LNCAP (cell line): ENCODE data around the gene CGB3.
"Not testable (repeated sequence)": the region's sequence is repeated elsewhere in the genome, so short reads cannot be mapped to it uniquely, and the experiment has no call there.

ENCODE experiments used
- TF ChIP-seq, protein P1 (sequence below): fragments of 450-650 bp; IDR thresholded peaks from 2 replicates; pipeline ENCODE4 v1.5.1; 2017; ENCODE audit warnings: mild to moderate bottlenecking

CGB3 gene

DNA sequence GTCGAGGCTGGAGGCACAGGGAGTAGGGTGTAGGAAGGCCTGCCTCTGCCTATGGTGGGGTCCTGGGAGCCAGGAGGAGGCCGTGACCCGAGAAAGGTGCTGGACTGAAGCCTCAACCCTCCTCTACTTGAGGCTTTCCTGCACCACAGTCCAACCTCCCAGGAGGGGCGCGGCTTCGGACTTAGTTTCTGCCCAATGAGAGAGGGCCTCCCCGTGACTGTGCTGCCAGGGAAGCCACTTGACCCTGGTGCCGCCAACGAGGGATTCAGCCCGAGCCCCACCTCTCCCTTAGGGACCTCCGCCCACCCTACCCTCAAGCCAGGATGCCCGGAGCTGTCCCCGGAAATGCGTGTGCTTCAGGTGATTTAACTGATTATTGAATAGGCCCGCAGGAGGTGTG lies at the start of gene CGB3:
Gene CGB3, minus strand, starts transcription at position 101 of the 400 bp plus-strand sequence. CDS start 362 bp downstream, outside the sequence.
- TF ChIP-seq, protein P1, sequence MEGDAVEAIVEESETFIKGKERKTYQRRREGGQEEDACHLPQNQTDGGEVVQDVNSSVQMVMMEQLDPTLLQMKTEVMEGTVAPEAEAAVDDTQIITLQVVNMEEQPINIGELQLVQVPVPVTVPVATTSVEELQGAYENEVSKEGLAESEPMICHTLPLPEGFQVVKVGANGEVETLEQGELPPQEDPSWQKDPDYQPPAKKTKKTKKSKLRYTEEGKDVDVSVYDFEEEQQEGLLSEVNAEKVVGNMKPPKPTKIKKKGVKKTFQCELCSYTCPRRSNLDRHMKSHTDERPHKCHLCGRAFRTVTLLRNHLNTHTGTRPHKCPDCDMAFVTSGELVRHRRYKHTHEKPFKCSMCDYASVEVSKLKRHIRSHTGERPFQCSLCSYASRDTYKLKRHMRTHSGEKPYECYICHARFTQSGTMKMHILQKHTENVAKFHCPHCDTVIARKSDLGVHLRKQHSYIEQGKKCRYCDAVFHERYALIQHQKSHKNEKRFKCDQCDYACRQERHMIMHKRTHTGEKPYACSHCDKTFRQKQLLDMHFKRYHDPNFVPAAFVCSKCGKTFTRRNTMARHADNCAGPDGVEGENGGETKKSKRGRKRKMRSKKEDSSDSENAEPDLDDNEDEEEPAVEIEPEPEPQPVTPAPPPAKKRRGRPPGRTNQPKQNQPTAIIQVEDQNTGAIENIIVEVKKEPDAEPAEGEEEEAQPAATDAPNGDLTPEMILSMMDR, result not testable (repeated sequence)

DNA sequence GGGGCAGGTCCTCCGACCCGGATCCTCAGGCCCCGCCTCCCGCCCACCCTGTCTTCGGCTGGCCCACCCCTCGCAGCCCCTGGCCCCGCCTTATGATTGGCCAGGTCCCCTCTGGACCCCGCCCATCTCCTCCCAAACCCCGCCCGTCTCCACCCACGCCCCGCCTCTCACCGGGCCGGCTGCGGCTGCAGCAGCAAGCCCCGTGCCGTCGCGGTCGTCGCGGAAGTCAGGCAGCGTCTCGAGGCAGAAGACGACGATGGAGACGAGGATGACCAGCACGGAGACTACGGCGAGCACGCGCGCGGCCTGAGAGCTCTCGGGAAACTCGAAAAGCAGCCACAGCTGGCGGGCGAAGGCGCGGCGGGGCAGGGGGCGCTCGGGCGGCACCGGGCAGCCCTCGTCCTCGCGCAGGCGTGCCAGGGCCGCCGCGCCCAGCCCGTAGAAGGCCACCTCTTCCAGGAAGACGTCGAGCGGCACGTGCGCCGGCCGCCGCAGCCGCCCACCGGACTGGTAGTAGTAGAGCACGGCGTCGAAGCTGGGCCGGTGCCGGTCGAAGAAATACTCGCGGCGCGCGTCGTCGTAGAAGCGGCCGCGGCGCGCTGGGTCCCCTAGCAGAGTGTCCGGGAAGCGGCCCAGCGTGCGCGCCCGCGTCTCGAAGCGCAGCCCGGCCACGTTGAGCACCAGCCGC lies 47.9 kb upstream of the CGB3 start:
- TF ChIP-seq, protein P1, result no peak

DNA sequence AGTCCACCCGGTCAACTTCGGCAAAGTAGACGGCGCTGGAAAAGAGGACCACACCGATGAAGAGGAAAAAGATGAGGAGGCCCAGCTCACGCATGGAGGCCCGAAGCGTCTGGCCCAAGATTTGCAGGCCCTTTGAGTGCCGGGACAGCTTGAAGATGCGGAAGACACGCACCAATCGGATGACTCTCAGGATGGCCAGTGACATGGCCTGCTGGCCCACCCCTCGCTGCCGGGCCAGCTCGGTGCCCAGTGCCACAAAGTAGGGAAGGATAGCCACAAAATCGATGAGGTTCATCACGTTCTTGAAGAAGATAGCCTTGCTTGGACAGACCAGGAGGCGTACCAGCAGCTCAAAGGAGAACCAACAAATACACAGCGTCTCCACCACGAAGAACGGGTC lies 46.3 kb upstream of the CGB3 start:
- TF ChIP-seq, protein P1, result no peak

DNA sequence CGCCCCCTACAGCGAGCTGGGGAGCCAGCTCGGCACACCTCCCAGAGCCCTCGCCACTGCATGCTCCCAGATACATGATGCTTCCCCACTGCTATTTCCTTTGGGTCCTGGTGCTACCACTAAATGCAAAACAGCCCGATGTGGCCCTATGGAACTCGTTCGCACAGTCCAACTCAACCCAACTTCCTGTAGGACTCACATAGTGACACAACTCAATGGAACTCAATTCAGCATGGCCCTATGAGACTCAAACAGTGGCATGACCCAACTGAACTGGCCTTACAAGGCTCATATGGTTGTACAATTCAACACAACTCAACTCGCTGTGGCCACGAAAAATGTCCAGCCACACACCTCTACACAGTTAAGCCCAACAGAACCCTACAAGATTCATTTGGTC lies 44.9 kb upstream of the CGB3 start:
- TF ChIP-seq, protein P1, result no peak

DNA sequence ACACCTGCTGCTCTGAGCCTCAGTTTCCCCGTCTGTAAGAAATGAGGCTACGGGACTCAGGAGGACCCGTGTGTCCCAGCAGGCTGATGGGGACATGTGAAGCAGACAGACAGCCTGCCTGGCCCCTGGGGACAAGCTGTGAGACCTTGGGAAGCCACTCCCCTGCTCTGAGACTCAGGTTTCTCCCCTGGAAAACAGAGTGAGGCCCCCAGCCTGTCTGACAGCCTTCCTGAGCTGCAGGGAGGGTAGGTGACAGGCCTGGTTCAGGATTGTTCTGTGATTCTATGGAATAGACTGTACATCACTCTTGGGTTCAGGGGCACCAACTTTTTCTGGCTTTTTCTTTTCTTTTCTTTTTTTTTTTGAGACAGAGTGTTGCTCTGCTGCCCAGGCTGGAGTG lies 43.4 kb upstream of the CGB3 start:
- TF ChIP-seq, protein P1, result no peak

DNA sequence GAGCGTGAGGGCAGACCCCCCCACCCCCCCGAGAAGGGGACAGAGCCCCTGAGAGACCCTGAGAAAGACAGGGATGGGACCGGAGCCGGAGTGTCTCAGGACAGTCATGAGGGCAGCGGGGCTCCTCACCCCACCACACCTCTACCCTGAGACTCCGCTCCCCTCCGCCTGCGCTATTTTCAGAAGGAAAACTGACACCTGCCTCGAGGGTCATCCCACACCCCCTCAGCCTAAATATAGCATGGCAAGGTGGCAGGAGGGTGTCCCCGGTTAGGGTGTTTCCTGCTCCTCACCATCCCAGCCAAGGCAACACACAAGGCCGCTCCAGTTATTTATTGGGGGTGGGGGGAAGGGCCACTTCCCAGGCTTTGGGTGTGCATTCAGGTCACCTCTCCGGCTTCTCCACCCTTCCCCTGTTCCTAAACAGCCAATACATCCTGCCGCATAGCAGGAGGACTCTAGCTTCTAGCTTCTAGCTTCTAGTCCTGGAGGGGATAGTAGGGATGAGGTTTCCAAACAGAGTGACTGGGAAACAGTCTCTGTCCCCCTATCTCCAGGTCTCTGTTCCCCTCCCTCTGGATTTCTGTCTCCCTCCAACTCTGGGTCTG lies 41.9 kb upstream of the CGB3 start:
- TF ChIP-seq, protein P1, result no peak

DNA sequence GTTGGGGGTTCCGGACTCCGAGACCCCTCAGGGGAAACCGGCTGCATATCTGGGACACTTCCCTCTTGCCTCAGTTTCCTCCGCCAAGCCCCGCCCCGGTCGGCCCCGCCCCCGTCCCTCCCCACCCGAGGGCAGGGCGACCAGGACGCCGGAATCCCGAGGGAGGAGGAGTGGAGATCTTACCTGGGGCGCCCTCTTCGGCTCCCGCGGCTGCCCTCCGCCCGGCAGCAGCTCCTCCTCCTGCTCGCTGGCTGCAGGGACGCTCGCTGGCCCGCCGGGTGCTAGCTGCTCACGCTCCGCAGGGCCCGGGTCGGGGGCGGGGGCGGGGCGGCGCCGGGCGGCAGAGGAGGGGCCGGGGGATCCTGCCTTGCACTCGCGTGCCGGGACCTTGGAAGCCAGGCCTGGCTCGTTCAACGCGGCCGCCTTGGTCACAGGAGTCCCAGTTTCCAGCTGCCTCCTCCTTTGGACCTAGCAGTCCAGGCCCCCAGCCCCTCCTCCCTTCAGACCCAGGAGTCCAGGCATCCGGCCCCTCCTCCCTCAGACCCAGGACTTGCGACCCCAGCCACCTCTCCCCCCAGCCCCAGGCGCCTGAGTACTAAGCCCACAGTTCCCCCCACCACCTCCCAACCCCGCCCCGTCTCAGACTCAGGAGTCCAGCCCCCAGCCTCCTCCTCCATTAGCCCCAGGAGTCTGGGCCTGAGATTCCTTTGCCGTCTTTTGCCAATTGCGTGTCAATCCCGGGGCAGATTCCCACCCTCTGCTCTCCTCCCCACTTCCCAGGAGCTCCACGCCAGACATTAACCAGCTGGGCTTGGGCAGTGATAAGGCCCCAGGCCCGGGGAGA lies 40.9 kb upstream of the CGB3 start, which contains the start of gene NTF4:
Gene NTF4, minus strand, starts transcription at position 51 of the 844 bp plus-strand sequence. CDS start 2,821 bp downstream, outside the sequence.
- TF ChIP-seq, protein P1, result no peak
